HepG2 (cell line): ENCODE results near the gene HEYL. TPM values are rescaled to one million over a fixed set of nuclear protein-coding genes. Genes with fewer than 3 reads are reported as not detected.

Experiments used
- AGO2 ChIP-seq: fragments of 200-400 bp; formaldehyde crosslinking; optimal IDR thresholded peaks from 2 replicates; pipeline ENCODE3; 2017; ENCODE audit warnings: mild to moderate bottlenecking, low read depth, low read length, moderate library complexity
- ATF7 ChIP-seq, 2 experiments: fragments of 450-650 bp in 1 of 2; sonication (generic) in 1 of 2; formaldehyde crosslinking in 1 of 2; IDR thresholded peaks; 2 replicates each; pipeline versions ENCODE4 v1.4.0 to v1.6.1; 2016 to 2020; ENCODE audit warnings: antibody characterized with exemption in 1 of 2, mild to moderate bottlenecking in 1 of 2, missing genetic modification reagents in 1 of 2
- ERF ChIP-seq: IDR thresholded peaks from 2 replicates; pipeline ENCODE4 v1.6.1; 2018; ENCODE audit warnings: missing biosample characterization, missing genetic modification reagents
- JUN ChIP-seq: sonication (generic); formaldehyde crosslinking; IDR thresholded peaks from 2 replicates; pipeline ENCODE4 v1.4.0; 2020; ENCODE audit warnings: mild to moderate bottlenecking, missing genetic modification reagents
- KLF15 ChIP-seq: sonication (generic); formaldehyde crosslinking; IDR thresholded peaks from 2 replicates; pipeline ENCODE4 v1.8.1; 2023; ENCODE audit warnings: borderline replicate concordance, mild to moderate bottlenecking, inconsistent platforms, missing genetic modification reagents, mixed read lengths
- NBN ChIP-seq: fragments of 450-650 bp; conservative IDR thresholded peaks from 2 replicates; pipeline ENCODE4 v1.6.1; 2017
- NR2C2 ChIP-seq: sonication (generic); formaldehyde crosslinking; IDR thresholded peaks from 2 replicates; pipeline ENCODE4 v1.4.0; 2020; ENCODE audit warnings: missing genetic modification reagents, mild to moderate bottlenecking, moderate library complexity, borderline replicate concordance
- PCBP1 ChIP-seq: fragments of 200-400 bp; formaldehyde crosslinking; IDR thresholded peaks from 2 replicates; pipeline ENCODE4 v1.6.1; 2017; ENCODE audit warnings: mild to moderate bottlenecking, low read depth, low read length, borderline replicate concordance
- PHF20 ChIP-seq: sonication (generic); formaldehyde crosslinking; IDR thresholded peaks from 2 replicates; pipeline ENCODE4 v1.5.0; 2020; ENCODE audit warnings: mild to moderate bottlenecking, missing genetic modification reagents
- PLSCR1 ChIP-seq: sonication (generic); formaldehyde crosslinking; IDR thresholded peaks from 2 replicates; pipeline ENCODE4 v1.5.0; 2020; ENCODE audit warnings: missing genetic modification reagents, mild to moderate bottlenecking, borderline replicate concordance
- RBM22 ChIP-seq: fragments of 200-400 bp; formaldehyde crosslinking; optimal IDR thresholded peaks from 2 replicates; pipeline ENCODE3; 2017; ENCODE audit warnings: mild to moderate bottlenecking, low read length, moderate library complexity
- RBM39 ChIP-seq: fragments of 200-400 bp; formaldehyde crosslinking; IDR thresholded peaks from one replicate; pipeline ENCODE4 v1.6.1; 2018; ENCODE audit warnings: antibody characterized with exemption, mild to moderate bottlenecking, low read depth, low read length; ENCODE audit not compliant: poor library complexity, severe bottlenecking
- REL ChIP-seq: sonication (generic); formaldehyde crosslinking; conservative IDR thresholded peaks from 2 replicates; pipeline ENCODE4 v1.8.0; 2022; ENCODE audit warnings: mild to moderate bottlenecking, missing genetic modification reagents, moderate library complexity
- ZEB1 ChIP-seq: IDR thresholded peaks from 2 replicates; pipeline ENCODE4 v1.6.1; 2012; ENCODE audit warnings: mild to moderate bottlenecking, low read depth, inconsistent platforms; ENCODE audit not compliant: insufficient replicate concordance
- ZFP91 ChIP-seq: sonication (generic); formaldehyde crosslinking; IDR thresholded peaks from 2 replicates; pipeline ENCODE4 v1.9.0; 2022; ENCODE audit warnings: missing genetic modification reagents, mild to moderate bottlenecking, borderline replicate concordance
- ZNF138 ChIP-seq: sonication (generic); formaldehyde crosslinking; IDR thresholded peaks from 2 replicates; pipeline ENCODE4 v1.5.0; 2020; ENCODE audit warnings: mild to moderate bottlenecking, low read depth, missing genetic modification reagents
- ZNF207 ChIP-seq: fragments of 450-650 bp; IDR thresholded peaks from 2 replicates; pipeline ENCODE4 v1.6.1; 2016; ENCODE audit warnings: antibody characterized with exemption, borderline replicate concordance
- ZNF34 ChIP-seq: sonication (generic); formaldehyde crosslinking; IDR thresholded peaks from 2 replicates; pipeline ENCODE4 v1.4.0; 2020; ENCODE audit warnings: mild to moderate bottlenecking, missing genetic modification reagents, borderline replicate concordance
- ZNF644 ChIP-seq: IDR thresholded peaks from 2 replicates; pipeline ENCODE4 v1.6.1; 2016; ENCODE audit warnings: low read depth
- ZNF687 ChIP-seq: sonication (generic); formaldehyde crosslinking; IDR thresholded peaks from 2 replicates; pipeline ENCODE4 v1.5.1; 2020; ENCODE audit warnings: mild to moderate bottlenecking, missing genetic modification reagents, moderate library complexity
- ZNF75D ChIP-seq: sonication (generic); formaldehyde crosslinking; IDR thresholded peaks from 2 replicates; pipeline ENCODE4 v1.8.1; 2023; ENCODE audit warnings: missing genetic modification reagents, mild to moderate bottlenecking, borderline replicate concordance
- ZNF782 ChIP-seq: sonication (generic); formaldehyde crosslinking; IDR thresholded peaks from 2 replicates; pipeline ENCODE4 v1.4.0; 2020; ENCODE audit warnings: missing genetic modification reagents, mild to moderate bottlenecking, borderline replicate concordance
- polyA plus RNA-seq, 8 experiments: library from polyadenylated mRNA; depleted of rRNA in 3 of 8; stranded (reverse) in 7 of 8; unstranded in 1 of 8; fragments of >200 nt; fragmentation: Illumina TruSeq in 4 of 8; extraction: Trizol in 4 of 8; gene quantifications; 2 replicates each; pipeline versions ENCODE4 v1.2.1 to v1.2.3, GENCODE V29; 2011 to 2016; ENCODE audit warnings: low read depth in 4 of 8, missing spikeins in 1 of 8, mixed read lengths in 1 of 8; ENCODE audit not compliant: insufficient read depth in 1 of 8
- total RNA-seq, 5 experiments: library from RNA; depleted of rRNA; stranded (reverse); fragments of >200 nt; fragmentation: Illumina TruSeq; extraction: Trizol; gene quantifications; 2 replicates each; pipeline ENCODE4 v1.2.3, GENCODE V29; 2016; ENCODE audit warnings: low read depth in 1 of 5
- TF ChIP-seq, protein P1 (sequence below): sonication (generic); formaldehyde crosslinking; IDR thresholded peaks from 2 replicates; pipeline ENCODE4 v1.8.0; 2022; ENCODE audit warnings: mild to moderate bottlenecking, missing genetic modification reagents, moderate library complexity

Gene HEYL
- total and polyA plus RNA-seq, 2 of the 13 experiments (the other 11 are each of a cell fraction or from before 2014, with no cell fraction given), result 0.03 to 0.04 TPM

- TF ChIP-seq ZFP91 (no peak), ZNF138 (no peak), PLSCR1 (no peak), RBM22 (peak; percentile 14), NR2C2 (0 out of 2 replicates have a peak, but pooled peaks have one; percentile 1), ZEB1 (no peak), ZNF687 (CRISPR knock-in tag) (0 out of 2 replicates have a peak, but pooled peaks have one; percentile 9), ZNF75D (CRISPR knock-in tag) (no peak), AGO2 (peak; percentile 87), REL (CRISPR knock-in tag) (0 out of 2 replicates have a peak, but pooled peaks have one; percentile 1), JUN (no peak), ERF (no peak), ATF7 (IDR thresholded peaks at IDR 0.05) (no peak), ATF7 (CRISPR knock-in tag; IDR thresholded peaks at IDR 0.05) (no peak), ZNF207 (no peak), KLF15 (no peak), ZNF644 (CRISPR knock-in tag) (no peak), ZNF782 (no peak), ZNF34 (CRISPR knock-in tag) (no peak), RBM39 (peak; percentile 42), PCBP1 (no peak), PHF20 (peak; percentile 7; the same call in 1 of the 2 replicates), NBN (no peak)
- TF ChIP-seq, protein P1, sequence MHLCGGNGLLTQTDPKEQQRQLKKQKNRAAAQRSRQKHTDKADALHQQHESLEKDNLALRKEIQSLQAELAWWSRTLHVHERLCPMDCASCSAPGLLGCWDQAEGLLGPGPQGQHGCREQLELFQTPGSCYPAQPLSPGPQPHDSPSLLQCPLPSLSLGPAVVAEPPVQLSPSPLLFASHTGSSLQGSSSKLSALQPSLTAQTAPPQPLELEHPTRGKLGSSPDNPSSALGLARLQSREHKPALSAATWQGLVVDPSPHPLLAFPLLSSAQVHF (CRISPR knock-in tag), result no peak
These were observed 63.3 kb downstream of the HEYL start (continued) for GRCh38 chr1:39576016-39576657.
